ENCODE results near the gene RCOR2.

RCOR2 gene

DNA sequence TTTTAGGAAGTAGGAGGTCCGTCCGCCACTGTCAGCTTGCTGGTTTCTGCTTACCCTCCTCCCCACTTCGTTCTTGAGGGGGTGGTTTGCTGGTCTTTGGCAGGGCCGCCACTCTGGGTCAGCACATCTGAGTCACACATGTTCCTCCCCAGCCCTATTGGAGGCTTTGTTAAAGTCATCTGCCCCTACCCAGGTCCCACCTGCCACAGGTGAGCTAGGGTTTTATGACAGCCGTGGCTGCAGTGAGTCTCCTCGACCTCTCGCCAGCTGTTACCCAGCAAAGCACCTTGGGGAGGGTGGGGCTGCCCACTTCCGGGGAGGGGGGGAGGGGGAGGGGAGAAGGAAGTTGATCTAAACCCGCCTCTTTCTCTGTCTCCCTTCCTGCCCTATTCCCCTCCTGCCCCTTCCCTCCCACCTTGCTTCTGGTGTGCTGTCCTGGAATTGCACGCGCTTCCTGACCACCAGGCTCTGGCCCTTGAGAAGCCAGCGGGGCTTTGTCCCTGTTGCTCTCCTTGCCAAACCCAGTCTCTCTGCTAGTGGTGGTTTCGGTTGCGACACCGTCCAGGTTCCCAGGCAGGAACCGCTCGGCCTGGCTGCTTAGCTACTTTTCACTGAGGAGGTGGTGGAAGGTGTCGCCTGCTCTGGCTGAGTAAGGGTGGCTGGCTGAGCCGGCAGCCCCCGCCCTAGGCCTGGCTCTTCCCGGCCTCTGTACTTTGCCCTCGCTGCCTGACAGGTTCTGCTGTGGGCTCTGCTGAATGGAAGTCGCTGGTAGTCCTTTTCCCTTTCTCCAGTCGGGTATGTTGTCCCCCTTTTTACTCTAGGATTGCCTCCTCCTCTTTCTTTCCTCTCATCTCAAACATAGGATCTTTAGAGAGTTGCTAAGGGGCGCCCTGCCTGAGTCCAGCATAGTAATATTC is 28.5 kb downstream of the RCOR2 start:
- peak in 9 of 42 donors; percentile 25 to 74 (median 48) for DNase-seq
- intact Hi-C loops (cut with DNase I) = no loop called here

GRCh38 chr11:63887386-63887999 is 29.5 kb downstream of the RCOR2 start:
- intact Hi-C loops (cut with DNase I) = no loop called here
- DNase-seq = no peak

GRCh38 chr11:63884196-63884932 is 32.6 kb downstream of the RCOR2 start:
- intact Hi-C loops (cut with DNase I) = no loop called here
- DNase-seq = no peak

- intact Hi-C loops (cut with DNase I) = no loop called here
Measured at GRCh38 chr11:63883791-63884190, 33.2 kb downstream of the RCOR2 start.

DNA sequence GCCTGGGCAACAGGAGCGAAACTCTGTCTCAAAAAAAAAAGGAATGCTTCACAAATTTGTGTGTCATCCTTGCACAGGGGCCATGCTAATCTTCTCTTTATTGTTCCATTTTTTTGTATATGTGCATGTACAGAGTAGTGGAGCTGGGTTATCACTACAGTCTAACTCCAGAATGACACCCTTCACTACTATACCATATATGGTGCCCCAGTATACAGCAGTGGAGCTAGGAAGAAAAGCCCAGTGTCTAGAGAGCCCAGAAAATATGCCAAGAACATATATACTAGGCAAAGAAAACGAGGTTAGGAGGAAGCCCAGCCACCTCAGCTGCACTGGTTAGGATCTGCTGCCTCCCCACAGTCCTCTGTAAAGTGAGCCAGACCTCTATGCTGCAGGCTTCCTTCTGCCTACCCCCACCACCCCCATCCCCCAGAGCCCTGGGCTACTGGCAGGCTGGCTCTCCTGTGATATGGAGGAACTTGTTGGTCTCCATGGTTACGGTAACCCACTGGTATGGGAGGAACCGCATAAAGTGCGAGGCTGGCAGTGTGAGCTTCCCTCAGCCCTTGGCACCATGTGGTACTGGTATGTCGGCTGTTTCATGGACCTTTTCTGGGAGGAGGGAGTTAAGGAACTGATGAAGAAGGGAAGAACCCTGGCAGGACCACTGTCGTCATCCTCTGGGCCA is 34.3 kb downstream of the RCOR2 start:
- intact Hi-C loops (cut with DNase I) = no loop called here
- DNase-seq = peak in 21 of 42 donors; percentile 27 to 77 (median 48)

More at GRCh38 chr11:63883791-63884190, 33.2 kb downstream of the RCOR2 start:
- DNase-seq = no peak

- intact Hi-C loops (cut with DNase I) = no loop called here
- peak in 1 of 42 donors; percentile 50 for DNase-seq
Measured at GRCh38 chr11:63880403-63880790, 36.6 kb downstream of the RCOR2 start.

- intact Hi-C loops (cut with DNase I) = loop anchor here (2.0 kb wide), 1 partner anchor 41 kb away; the partner anchor contains the start of gene MARK2
- peak in 20 of 42 donors; percentile 28 to 77 (median 46) for DNase-seq
Measured at GRCh38 chr11:63879598-63880402, 37.2 kb downstream of the RCOR2 start.

GRCh38 chr11:63877658-63878241 is 39.2 kb downstream of the RCOR2 start:
- DNase-seq = peak in 39 of 42 donors; percentile 35 to 91 (median 66)
- intact Hi-C loops (cut with DNase I) = loop anchor here (2.0 kb wide), 1 partner anchor 39 kb away; the partner anchor contains the start of gene MARK2

DNA sequence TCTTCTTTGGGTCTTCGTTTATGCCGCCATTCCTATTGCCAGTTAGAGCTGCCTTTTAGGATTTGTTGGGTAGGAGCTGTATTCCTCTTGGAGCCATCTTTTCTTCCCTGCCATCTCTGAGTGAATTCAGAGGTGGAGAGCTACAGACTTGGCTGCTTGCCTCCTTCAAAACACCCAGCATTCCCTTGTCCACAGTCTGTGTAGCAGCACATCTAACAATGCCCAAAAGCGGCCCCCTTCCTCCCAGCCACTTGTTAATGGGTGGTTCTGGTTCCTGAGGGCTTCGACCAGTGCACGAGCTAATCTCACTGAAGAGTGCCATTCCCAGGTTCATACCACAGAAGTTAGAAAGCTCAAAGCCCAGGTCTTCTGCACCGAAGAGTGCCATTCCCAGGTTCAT is 40.3 kb downstream of the RCOR2 start:
- peak in 1 of 42 donors; percentile 72 for DNase-seq
- intact Hi-C loops (cut with DNase I) = no loop called here

GRCh38 chr11:63875506-63876065 is 41.4 kb downstream of the RCOR2 start:
- intact Hi-C loops (cut with DNase I) = no loop called here
- no peak for DNase-seq

- DNase-seq = no peak
- intact Hi-C loops (cut with DNase I) = no loop called here
Measured at GRCh38 chr11:63874511-63874910, 42.5 kb downstream of the RCOR2 start.

DNA sequence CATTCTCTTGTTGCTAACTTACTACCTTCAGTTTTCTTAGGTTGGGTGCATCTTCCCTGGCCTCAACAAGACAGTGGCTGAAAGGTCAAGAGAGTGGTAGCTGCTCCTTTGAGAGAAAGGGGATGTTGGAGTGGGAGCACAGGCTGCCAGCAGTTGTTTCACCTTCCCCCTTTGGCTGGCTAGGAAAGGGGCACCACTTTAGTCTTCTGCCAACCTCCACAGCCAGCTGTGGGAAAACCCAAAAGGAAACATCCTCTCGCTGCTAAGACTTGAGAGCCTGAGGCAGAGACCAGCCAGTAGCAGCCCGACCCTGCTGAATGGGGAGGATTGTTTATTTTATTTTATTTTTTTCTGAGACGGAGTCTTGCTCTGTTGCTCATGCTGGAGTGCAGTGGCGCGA is 43.7 kb downstream of the RCOR2 start:
- DNase-seq = no peak
- intact Hi-C loops (cut with DNase I) = no loop called here

DNA sequence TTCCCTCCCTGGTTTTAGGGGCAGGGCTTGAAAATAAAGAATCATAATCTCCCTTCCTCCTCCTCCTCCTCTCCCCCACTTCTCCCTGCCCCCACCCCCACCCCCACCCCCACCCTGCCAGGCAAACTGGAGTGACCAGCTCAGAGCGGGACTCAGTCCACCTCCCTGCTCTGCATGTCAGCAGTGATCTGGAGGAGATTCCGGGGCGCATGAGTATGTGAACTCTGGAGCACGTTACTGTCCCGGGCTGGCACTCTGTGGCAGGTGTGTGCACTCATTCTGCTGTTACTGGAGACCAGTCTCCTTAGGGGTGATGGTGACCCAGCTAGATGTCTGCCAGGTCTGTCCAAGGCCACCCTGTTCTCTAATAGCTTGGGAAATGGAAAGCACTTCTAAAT is 44.2 kb downstream of the RCOR2 start:
- intact Hi-C loops (cut with DNase I) = no loop called here
- no peak for DNase-seq

DNA sequence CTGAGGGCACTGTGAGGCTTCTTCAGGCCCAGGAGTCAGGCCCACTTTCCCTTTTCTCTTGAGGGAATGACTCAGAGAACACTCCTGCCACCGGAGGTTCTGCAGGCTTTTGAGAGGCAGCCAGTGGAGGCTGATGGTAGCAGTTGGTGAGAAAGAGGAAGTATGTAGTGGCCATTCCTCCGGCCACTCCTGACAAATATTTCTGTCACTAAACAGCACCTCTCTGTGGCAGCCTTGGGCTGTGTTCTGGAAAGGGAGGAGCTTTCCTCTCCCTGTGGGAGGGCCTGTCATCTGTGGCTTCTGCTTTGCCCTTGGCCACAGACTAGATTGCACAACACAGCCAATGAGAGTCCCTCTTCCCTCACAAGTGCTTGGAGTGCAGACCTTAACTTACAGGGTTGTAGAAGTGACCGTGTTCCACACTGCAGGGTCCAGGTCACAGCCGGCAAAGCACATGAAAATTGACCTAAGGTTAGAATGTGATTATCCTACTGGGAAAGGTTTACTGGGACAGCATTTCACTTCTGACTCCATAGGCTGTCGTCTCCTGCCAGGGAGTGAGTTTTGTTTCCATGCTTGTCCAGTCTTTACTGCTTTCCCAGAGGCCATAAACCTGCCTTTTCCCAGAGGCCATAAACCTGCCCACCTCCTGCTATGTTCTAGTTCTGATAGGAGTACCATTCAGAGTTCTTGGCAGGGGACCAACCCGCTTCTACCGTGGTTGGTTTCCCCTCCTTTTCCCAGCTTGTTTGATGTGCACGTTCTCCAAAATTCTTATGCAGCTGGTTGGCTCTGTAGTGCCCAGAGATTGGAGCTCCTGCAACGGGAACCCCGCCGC is 44.8 kb downstream of the RCOR2 start:
- peak; percentile 44 to 92 (median 78) for DNase-seq
- intact Hi-C loops (cut with DNase I) = no loop called here

GRCh38 chr11:63870351-63871140 is 46.4 kb downstream of the RCOR2 start:
- intact Hi-C loops (cut with DNase I) = no loop called here
- no peak for DNase-seq

DNA sequence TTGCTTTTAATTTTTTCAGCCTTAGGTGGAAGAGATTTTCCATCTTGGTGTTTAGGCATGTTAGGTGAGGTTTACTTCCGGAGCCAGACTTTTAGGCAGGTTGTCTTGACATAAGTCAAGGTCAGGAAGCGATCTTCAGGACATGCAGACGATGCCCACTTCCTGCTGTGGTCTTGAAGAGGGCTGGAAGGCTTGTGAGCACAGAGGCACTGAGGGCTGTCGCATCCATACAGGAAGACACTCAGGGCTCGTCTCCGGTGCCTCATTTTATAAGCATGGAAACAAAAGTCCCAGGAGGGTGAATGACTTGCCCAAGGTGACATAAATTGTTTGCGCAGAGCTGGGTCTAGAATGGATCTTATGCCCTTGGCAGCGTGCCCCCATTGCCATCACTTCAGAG is 47.3 kb downstream of the RCOR2 start:
- intact Hi-C loops (cut with DNase I) = no loop called here
- DNase-seq = no peak
